ENCODE measurements around the gene FOXP1.

- TF ChIP-seq, protein P1, sequence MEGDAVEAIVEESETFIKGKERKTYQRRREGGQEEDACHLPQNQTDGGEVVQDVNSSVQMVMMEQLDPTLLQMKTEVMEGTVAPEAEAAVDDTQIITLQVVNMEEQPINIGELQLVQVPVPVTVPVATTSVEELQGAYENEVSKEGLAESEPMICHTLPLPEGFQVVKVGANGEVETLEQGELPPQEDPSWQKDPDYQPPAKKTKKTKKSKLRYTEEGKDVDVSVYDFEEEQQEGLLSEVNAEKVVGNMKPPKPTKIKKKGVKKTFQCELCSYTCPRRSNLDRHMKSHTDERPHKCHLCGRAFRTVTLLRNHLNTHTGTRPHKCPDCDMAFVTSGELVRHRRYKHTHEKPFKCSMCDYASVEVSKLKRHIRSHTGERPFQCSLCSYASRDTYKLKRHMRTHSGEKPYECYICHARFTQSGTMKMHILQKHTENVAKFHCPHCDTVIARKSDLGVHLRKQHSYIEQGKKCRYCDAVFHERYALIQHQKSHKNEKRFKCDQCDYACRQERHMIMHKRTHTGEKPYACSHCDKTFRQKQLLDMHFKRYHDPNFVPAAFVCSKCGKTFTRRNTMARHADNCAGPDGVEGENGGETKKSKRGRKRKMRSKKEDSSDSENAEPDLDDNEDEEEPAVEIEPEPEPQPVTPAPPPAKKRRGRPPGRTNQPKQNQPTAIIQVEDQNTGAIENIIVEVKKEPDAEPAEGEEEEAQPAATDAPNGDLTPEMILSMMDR (IDR thresholded peaks at IDR 0.05), result no peak
- TF ChIP-seq POLR2A (IDR thresholded peaks at IDR 0.05) (no peak), POLR2AphosphoS5 (IDR thresholded peaks at IDR 0.05) (peak; percentile 41), EP300 (IDR thresholded peaks at IDR 0.05) (no peak)
Measured at GRCh38 chr3:71072287-71072686, 511.2 kb downstream of the FOXP1 start.
